ENCODE data around the gene OR13C3.

OR13C3 gene

DNA sequence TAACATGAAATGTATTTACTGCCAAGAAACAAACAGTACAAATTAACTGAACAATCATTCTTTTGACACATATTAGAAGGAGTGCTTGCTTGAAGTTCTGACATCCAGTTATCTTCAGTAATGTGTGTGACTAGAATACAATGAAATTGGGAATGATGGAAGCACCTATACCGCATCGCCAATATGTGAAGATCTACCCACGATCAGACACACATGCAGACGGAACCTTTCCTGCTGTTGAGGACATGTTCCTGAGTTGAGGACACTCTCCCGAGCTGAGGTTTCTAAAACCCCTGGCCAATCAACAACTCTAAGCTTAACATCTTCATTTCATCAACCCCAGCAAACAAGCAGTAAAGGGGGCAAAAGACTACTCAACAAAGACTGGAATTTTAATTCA lies at the start of gene OR13C3:
Gene OR13C3, minus strand, starts transcription at position 101 of the 400 bp plus-strand sequence. CDS start 133 bp downstream, outside the sequence.
- DNase-seq (ENCODE audit: low spot score), result no peak
- TF ChIP-seq, protein P1, sequence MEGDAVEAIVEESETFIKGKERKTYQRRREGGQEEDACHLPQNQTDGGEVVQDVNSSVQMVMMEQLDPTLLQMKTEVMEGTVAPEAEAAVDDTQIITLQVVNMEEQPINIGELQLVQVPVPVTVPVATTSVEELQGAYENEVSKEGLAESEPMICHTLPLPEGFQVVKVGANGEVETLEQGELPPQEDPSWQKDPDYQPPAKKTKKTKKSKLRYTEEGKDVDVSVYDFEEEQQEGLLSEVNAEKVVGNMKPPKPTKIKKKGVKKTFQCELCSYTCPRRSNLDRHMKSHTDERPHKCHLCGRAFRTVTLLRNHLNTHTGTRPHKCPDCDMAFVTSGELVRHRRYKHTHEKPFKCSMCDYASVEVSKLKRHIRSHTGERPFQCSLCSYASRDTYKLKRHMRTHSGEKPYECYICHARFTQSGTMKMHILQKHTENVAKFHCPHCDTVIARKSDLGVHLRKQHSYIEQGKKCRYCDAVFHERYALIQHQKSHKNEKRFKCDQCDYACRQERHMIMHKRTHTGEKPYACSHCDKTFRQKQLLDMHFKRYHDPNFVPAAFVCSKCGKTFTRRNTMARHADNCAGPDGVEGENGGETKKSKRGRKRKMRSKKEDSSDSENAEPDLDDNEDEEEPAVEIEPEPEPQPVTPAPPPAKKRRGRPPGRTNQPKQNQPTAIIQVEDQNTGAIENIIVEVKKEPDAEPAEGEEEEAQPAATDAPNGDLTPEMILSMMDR (IDR thresholded peaks at IDR 0.05; ENCODE audit: extremely low read depth, insufficient read depth, missing control alignments), result no peak
- in situ Hi-C loops (cut with MboI; ENCODE audit: low pct_unique_long_range_greater_than_20kb, low sequenced_read_pairs, unreplicated experiment), result no loop called here

DNA sequence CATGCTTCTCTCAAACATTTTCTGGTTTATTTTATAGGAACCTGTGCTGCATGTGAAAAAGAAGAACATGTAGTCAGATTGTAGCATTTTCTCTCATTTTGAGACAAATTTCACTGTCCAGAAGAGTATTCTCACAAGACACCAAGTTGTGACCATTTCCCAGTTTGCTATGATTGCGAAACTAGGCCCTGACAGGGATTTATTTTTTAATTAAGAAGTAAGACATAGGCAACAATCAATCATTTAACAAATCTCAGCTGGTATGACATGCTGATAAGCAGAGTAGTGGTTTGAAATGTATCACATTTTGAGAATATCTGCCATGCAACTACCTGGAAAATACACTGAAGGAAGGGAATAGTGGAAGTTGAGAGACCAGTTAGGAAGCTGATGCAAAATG lies 43.9 kb upstream of the OR13C3 start:
- TF ChIP-seq, protein P1 (IDR thresholded peaks at IDR 0.05; ENCODE audit: extremely low read depth, insufficient read depth, missing control alignments), result no peak
- in situ Hi-C loops (cut with MboI; ENCODE audit: low pct_unique_long_range_greater_than_20kb, low sequenced_read_pairs, unreplicated experiment), result no loop called here
- DNase-seq (ENCODE audit: low spot score), result no peak

DNA sequence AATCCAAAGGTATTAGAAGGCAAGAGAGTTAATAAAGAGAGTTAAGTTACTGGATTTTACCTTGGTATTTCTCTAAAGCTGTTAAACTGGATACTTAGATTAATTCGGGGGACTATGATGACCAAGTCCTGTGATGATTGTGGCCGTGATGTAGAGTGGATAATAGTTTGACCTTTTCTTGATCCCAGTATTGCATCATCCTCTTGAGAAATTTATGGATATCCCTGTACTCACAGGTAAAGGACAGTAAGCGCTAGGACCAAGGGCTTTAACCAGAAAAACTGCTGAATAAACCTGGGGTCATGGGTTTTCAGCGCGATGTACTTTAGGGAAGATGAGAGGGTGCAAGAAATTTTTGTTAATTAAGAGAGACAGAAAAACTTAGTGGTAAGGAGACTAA lies 40.6 kb upstream of the OR13C3 start:
- TF ChIP-seq, protein P1 (IDR thresholded peaks at IDR 0.05; ENCODE audit: extremely low read depth, insufficient read depth, missing control alignments), result no peak
- in situ Hi-C loops (cut with MboI; ENCODE audit: low pct_unique_long_range_greater_than_20kb, low sequenced_read_pairs, unreplicated experiment), result no loop called here
- no peak for DNase-seq (ENCODE audit: low spot score)

DNA sequence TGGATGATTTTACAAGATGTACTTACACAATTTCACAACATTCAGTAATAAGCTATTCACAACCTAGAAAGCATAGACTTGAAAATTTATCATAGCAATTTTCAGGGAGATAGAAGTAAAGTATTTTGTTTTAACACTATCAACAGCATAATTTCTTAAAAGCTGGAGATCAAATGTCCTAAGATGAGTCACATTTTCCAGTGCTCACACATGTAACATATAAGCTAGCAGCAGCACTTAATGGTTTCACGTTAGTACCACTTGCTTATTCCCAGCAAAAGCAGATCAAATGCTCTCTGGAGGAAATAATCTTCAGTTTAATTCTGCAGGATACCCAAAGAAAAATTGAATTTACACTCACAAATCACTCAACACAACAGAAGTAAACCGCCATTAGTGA lies 38.8 kb upstream of the OR13C3 start:
- TF ChIP-seq, protein P1 (IDR thresholded peaks at IDR 0.05; ENCODE audit: extremely low read depth, insufficient read depth, missing control alignments), result no peak
- in situ Hi-C loops (cut with MboI; ENCODE audit: low pct_unique_long_range_greater_than_20kb, low sequenced_read_pairs, unreplicated experiment), result no loop called here
- no peak for DNase-seq (ENCODE audit: low spot score)

DNA sequence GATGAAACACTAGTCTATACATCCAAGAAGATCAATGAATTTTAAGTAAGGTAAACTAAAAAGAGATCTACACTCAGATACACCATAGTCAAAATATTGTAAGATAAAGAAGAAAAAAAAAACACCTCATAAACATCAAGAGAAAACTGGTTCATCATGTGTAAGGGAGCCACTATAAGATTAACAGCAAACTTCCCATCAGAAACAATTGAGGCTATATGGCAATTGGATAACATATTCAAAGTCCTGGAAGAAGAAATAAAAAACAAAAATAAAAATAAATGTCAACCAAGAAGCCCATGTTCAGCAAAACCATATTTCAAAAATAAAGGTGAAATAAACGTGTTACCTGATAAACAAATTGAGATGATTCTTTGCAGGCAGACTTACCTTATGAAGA lies 36.0 kb upstream of the OR13C3 start:
- TF ChIP-seq, protein P1 (IDR thresholded peaks at IDR 0.05; ENCODE audit: extremely low read depth, insufficient read depth, missing control alignments), result no peak
- in situ Hi-C loops (cut with MboI; ENCODE audit: low pct_unique_long_range_greater_than_20kb, low sequenced_read_pairs, unreplicated experiment), result no loop called here
- no peak for DNase-seq (ENCODE audit: low spot score)

DNA sequence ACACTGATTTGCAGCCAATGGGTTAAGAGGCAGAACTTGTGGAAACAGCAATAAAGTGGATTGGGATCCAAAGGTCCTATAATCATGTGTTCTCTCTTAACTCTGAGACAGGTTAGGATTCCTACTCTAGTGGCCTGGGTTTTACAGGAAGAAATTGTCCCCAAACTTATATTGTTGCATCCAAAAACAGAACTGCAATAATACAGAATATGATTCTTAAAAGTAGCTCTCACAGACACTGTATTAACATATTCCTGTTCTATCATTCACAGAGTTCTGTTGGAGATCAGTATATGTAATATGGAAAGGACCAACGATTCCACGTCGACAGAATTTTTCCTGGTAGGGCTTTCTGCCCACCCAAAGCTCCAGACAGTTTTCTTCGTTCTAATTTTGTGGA lies 32.2 kb upstream of the OR13C3 start, which contains the start of gene OR13C8:
Gene OR13C8, plus strand, starts transcription at position 301 of the 400 bp plus-strand sequence. Its CDS starts 0 bp downstream, at position 301.
- no peak for DNase-seq (ENCODE audit: low spot score)
- TF ChIP-seq, protein P1 (IDR thresholded peaks at IDR 0.05; ENCODE audit: extremely low read depth, insufficient read depth, missing control alignments), result no peak
- in situ Hi-C loops (cut with MboI; ENCODE audit: low pct_unique_long_range_greater_than_20kb, low sequenced_read_pairs, unreplicated experiment), result no loop called here

DNA sequence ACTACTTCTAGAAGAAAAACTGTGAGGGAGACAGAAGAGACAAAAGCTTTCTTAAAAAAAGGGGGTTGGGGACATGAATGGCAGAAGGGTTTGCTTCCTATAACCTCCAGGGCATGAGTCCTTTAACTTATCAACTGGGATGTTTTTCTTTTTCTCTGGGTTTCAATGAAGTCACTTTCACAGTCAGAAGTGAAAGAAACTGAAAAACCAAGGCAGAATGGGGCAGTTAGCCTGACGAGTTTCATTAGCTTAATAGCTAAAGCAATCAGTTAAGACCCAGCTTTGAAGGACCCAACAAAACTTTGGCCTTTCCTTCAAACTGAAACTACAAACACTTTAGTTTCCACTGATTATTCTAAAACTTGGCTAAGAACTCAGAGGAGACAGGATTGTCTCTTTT lies 27.7 kb upstream of the OR13C3 start:
- TF ChIP-seq, protein P1 (IDR thresholded peaks at IDR 0.05; ENCODE audit: extremely low read depth, insufficient read depth, missing control alignments), result no peak
- in situ Hi-C loops (cut with MboI; ENCODE audit: low pct_unique_long_range_greater_than_20kb, low sequenced_read_pairs, unreplicated experiment), result no loop called here
- DNase-seq (ENCODE audit: low spot score), result no peak

Data from GM13977 (cell line).